Measurements from ENCODE around the gene VPS51. TPM values are rescaled to one million over a fixed set of nuclear protein-coding genes. Genes with fewer than 3 reads are reported as not detected.

VPS51 gene
- total and polyA plus RNA-seq, 4 donors = 33.2 to 158 (median 83.9) TPM

DNA sequence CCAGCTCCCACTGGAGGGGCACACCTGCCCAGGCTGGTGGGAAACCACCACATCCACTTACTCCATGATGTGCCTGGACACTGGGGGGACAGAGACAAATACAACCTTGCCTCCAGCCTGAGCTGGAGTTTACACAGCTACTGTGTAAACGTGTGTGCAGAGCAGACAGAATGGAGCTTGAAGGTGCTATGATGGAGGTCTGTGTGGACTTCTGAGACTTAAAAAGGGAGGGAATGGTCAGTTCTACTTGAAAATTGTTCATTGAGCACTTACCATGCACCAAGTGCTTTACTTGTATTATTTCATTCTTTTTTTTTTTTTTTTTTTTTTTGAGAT is 23.4 kb upstream of the VPS51 start:
- DNase-seq (ENCODE audit: low spot score) = no peak
- Histone ChIP-seq H3K27me3 (ENCODE audit: control insufficient read depth in 4 of 4, insufficient read depth in 4 of 4, low read length in 3 of 4) (no peaks in the 10 kb centered on the region), H3K4me1 (ENCODE audit: control insufficient read depth in 4 of 4, insufficient read depth in 4 of 4, low read length in 3 of 4) (no peaks in the 10 kb centered on the region), H3K9me3 (ENCODE audit: control insufficient read depth in 4 of 4, low read length in 3 of 4) (no peaks in the 10 kb centered on the region), H3K36me3 (ENCODE audit: control insufficient read depth in 4 of 4, insufficient read depth in 3 of 4, low read depth in 1 of 4, low read length in 3 of 4) (no peaks in the 10 kb centered on the region), H3K9ac (ENCODE audit: low read depth in 1 of 2, low read length in 2 of 2) (no peak overlapping the region), H3K4me3 (ENCODE audit: low read depth in 1 of 3, low read length in 3 of 3) (no peak overlapping the region), H3K27ac (ENCODE audit: low read depth in 1 of 2, low read length in 2 of 2) (no peak overlapping the region)
- 62% methylated on average over 1 of the region's 1 CpG for WGBS
- TF ChIP-seq ATF3 (IDR thresholded peaks at IDR 0.05) = no peak
- no peak for TF ChIP-seq NR2F2 (IDR thresholded peaks at IDR 0.05)
- TF ChIP-seq FOXA1 (IDR thresholded peaks at IDR 0.05) = no peak
- TF ChIP-seq RAD21 (IDR thresholded peaks at IDR 0.05) = no peak
- TF ChIP-seq HNF4A (conservative IDR thresholded peaks at IDR 0.05) = no peak
- TF ChIP-seq, protein P1, sequence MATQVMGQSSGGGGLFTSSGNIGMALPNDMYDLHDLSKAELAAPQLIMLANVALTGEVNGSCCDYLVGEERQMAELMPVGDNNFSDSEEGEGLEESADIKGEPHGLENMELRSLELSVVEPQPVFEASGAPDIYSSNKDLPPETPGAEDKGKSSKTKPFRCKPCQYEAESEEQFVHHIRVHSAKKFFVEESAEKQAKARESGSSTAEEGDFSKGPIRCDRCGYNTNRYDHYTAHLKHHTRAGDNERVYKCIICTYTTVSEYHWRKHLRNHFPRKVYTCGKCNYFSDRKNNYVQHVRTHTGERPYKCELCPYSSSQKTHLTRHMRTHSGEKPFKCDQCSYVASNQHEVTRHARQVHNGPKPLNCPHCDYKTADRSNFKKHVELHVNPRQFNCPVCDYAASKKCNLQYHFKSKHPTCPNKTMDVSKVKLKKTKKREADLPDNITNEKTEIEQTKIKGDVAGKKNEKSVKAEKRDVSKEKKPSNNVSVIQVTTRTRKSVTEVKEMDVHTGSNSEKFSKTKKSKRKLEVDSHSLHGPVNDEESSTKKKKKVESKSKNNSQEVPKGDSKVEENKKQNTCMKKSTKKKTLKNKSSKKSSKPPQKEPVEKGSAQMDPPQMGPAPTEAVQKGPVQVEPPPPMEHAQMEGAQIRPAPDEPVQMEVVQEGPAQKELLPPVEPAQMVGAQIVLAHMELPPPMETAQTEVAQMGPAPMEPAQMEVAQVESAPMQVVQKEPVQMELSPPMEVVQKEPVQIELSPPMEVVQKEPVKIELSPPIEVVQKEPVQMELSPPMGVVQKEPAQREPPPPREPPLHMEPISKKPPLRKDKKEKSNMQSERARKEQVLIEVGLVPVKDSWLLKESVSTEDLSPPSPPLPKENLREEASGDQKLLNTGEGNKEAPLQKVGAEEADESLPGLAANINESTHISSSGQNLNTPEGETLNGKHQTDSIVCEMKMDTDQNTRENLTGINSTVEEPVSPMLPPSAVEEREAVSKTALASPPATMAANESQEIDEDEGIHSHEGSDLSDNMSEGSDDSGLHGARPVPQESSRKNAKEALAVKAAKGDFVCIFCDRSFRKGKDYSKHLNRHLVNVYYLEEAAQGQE (IDR thresholded peaks at IDR 0.05) = no peak
- no peak for TF ChIP-seq HNF4G (IDR thresholded peaks at IDR 0.05)
- TF ChIP-seq MAX (IDR thresholded peaks at IDR 0.05) = no peak
- TF ChIP-seq YY1 (IDR thresholded peaks at IDR 0.05) = no peak
- no peak for TF ChIP-seq JUND (IDR thresholded peaks at IDR 0.05)
- TF ChIP-seq, protein P2, sequence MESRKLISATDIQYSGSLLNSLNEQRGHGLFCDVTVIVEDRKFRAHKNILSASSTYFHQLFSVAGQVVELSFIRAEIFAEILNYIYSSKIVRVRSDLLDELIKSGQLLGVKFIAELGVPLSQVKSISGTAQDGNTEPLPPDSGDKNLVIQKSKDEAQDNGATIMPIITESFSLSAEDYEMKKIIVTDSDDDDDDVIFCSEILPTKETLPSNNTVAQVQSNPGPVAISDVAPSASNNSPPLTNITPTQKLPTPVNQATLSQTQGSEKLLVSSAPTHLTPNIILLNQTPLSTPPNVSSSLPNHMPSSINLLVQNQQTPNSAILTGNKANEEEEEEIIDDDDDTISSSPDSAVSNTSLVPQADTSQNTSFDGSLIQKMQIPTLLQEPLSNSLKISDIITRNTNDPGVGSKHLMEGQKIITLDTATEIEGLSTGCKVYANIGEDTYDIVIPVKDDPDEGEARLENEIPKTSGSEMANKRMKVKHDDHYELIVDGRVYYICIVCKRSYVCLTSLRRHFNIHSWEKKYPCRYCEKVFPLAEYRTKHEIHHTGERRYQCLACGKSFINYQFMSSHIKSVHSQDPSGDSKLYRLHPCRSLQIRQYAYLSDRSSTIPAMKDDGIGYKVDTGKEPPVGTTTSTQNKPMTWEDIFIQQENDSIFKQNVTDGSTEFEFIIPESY (IDR thresholded peaks at IDR 0.05) = no peak
- no peak for TF ChIP-seq GABPA (IDR thresholded peaks at IDR 0.05 in 1 of 2, conservative IDR thresholded peaks at IDR 0.05 in 1 of 2)
- TF ChIP-seq FOXA2 (IDR thresholded peaks at IDR 0.05) = no peak
- TF ChIP-seq, protein P3, sequence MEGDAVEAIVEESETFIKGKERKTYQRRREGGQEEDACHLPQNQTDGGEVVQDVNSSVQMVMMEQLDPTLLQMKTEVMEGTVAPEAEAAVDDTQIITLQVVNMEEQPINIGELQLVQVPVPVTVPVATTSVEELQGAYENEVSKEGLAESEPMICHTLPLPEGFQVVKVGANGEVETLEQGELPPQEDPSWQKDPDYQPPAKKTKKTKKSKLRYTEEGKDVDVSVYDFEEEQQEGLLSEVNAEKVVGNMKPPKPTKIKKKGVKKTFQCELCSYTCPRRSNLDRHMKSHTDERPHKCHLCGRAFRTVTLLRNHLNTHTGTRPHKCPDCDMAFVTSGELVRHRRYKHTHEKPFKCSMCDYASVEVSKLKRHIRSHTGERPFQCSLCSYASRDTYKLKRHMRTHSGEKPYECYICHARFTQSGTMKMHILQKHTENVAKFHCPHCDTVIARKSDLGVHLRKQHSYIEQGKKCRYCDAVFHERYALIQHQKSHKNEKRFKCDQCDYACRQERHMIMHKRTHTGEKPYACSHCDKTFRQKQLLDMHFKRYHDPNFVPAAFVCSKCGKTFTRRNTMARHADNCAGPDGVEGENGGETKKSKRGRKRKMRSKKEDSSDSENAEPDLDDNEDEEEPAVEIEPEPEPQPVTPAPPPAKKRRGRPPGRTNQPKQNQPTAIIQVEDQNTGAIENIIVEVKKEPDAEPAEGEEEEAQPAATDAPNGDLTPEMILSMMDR (IDR thresholded peaks at IDR 0.05; ENCODE audit: low read depth, low read length, missing input control) = no peak

GRCh38 chr11:65077451-65077850 is 18.6 kb upstream of the VPS51 start:
- H3K27me3 ChIP-seq (ENCODE audit: control insufficient read depth in 4 of 4, insufficient read depth in 4 of 4, low read length in 3 of 4) = no peaks in the 10 kb centered on the region
- no peak overlapping the region for H3K27ac ChIP-seq (ENCODE audit: low read depth in 1 of 2, low read length in 2 of 2)
- no peaks in the 10 kb centered on the region for H3K9me3 ChIP-seq (ENCODE audit: control insufficient read depth in 4 of 4, low read length in 3 of 4)
- no peak overlapping the region for H3K9ac ChIP-seq (ENCODE audit: low read depth in 1 of 2, low read length in 2 of 2)
- 91% methylated on average over 4 of the region's 4 CpGs for WGBS
- no peak for DNase-seq (ENCODE audit: low spot score)
- no peaks in the 10 kb centered on the region for H3K36me3 ChIP-seq (ENCODE audit: control insufficient read depth in 4 of 4, insufficient read depth in 3 of 4, low read depth in 1 of 4, low read length in 3 of 4)
- H3K4me3 ChIP-seq (ENCODE audit: low read depth in 1 of 3, low read length in 3 of 3) = no peak overlapping the region
- H3K4me1 ChIP-seq (ENCODE audit: control insufficient read depth in 4 of 4, insufficient read depth in 4 of 4, low read length in 3 of 4) = no peaks in the 10 kb centered on the region
- no peak for TF ChIP-seq RXRA (IDR thresholded peaks at IDR 0.05)
- TF ChIP-seq, protein P3 (IDR thresholded peaks at IDR 0.05; ENCODE audit: low read depth, low read length, missing input control) = no peak
- no peak for TF ChIP-seq YY1 (IDR thresholded peaks at IDR 0.05)
- TF ChIP-seq, protein P1 (IDR thresholded peaks at IDR 0.05) = no peak
- TF ChIP-seq JUND (IDR thresholded peaks at IDR 0.05) = no peak
- no peak for TF ChIP-seq FOXA2 (IDR thresholded peaks at IDR 0.05)
- TF ChIP-seq RAD21 (IDR thresholded peaks at IDR 0.05) = no peak
- TF ChIP-seq HNF4G (IDR thresholded peaks at IDR 0.05) = no peak
- TF ChIP-seq SP1 (IDR thresholded peaks at IDR 0.05) = no peak
- TF ChIP-seq EGR1 (IDR thresholded peaks at IDR 0.05; ENCODE audit: low read depth in 2 of 2) = no peak
- no peak for TF ChIP-seq FOXA1 (IDR thresholded peaks at IDR 0.05)
- TF ChIP-seq GABPA (IDR thresholded peaks at IDR 0.05 in 1 of 2, conservative IDR thresholded peaks at IDR 0.05 in 1 of 2) = no peak
- TF ChIP-seq MAX (IDR thresholded peaks at IDR 0.05) = no peak
- TF ChIP-seq ATF3 (IDR thresholded peaks at IDR 0.05) = no peak

Data from liver (tissue), 9 donors.